Prostate gland (tissue), 2 donors: ENCODE results near the gene NFE2L3.

ENCODE experiments used
- POLR2A ChIP-seq: fragments of 450-650 bp; IDR thresholded peaks from one replicate; pipeline ENCODE4 v1.6.1; 2016; ENCODE audit warnings: antibody characterized with exemption, mild to moderate bottlenecking
- TF ChIP-seq, protein P1 (sequence below), 4 experiments: fragments of 200-600 bp in 2 of 4; fragments of 450-650 bp in 2 of 4; sonication (generic) in 2 of 4; IDR thresholded peaks; 1 replicate in 3 of 4; 2 replicates in 1 of 4; pipeline ENCODE4 v1.5.1; 2016 to 2019; ENCODE audit warnings: antibody characterized with exemption in 4 of 4, mild to moderate bottlenecking in 2 of 4, moderate library complexity in 2 of 4

DNA sequence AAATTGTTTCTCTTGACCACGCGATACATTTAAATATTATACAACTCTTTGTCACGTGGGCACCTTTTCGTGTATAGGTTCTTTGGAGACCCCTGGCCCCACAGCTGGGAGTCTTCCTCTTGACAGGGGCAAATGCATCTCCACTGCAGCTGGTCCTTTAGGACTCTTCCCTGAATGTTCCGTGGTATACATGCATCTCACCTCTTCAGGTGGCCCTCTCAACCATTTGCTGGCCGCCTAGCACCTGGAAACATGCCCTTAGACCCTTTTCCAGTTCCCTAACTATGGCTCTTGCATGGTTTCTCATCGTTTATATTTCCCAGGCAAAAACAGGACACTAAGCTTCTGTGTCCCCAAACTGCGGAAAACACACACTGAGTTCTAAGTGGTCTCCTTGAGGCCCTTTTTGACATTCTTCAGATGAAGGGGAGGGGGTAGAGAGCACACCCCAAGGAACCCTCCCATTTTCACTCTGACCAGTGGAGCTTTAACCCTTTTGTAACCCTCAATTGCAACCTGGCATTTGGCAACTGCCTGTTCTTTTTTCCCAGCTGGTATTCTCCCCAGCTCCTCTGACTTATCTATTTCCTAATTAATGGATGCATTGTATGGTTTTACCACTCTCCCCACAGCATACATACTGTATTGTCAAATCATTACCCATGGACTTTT lies 28.0 kb downstream of the NFE2L3 start:
- TF ChIP-seq, protein P1, sequence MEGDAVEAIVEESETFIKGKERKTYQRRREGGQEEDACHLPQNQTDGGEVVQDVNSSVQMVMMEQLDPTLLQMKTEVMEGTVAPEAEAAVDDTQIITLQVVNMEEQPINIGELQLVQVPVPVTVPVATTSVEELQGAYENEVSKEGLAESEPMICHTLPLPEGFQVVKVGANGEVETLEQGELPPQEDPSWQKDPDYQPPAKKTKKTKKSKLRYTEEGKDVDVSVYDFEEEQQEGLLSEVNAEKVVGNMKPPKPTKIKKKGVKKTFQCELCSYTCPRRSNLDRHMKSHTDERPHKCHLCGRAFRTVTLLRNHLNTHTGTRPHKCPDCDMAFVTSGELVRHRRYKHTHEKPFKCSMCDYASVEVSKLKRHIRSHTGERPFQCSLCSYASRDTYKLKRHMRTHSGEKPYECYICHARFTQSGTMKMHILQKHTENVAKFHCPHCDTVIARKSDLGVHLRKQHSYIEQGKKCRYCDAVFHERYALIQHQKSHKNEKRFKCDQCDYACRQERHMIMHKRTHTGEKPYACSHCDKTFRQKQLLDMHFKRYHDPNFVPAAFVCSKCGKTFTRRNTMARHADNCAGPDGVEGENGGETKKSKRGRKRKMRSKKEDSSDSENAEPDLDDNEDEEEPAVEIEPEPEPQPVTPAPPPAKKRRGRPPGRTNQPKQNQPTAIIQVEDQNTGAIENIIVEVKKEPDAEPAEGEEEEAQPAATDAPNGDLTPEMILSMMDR (IDR thresholded peaks at IDR 0.05): no peak
- no peak for TF ChIP-seq POLR2A
